Liver (tissue), 3 donors: ENCODE results near the gene EPHA6.

Experiments used
- FOXA1 ChIP-seq: IDR thresholded peaks from 2 replicates; pipeline ENCODE4 v1.6.1; 2016; ENCODE audit warnings: antibody characterized with exemption
- HNF4G ChIP-seq: IDR thresholded peaks from 2 replicates; pipeline ENCODE4 v1.6.1; 2016; ENCODE audit warnings: antibody characterized with exemption
- JUND ChIP-seq, 2 donors: IDR thresholded peaks; 2 replicates each; pipeline ENCODE4 v1.6.1; 2016; ENCODE audit warnings: antibody characterized with exemption in 2 of 2
- RXRA ChIP-seq, 2 donors: IDR thresholded peaks; 2 replicates each; pipeline ENCODE4 v1.6.1; 2017 to 2018; ENCODE audit warnings: antibody characterized with exemption in 2 of 2, mild to moderate bottlenecking in 1 of 2
- SP1 ChIP-seq: IDR thresholded peaks from 2 replicates; pipeline ENCODE4 v1.6.1; 2018; ENCODE audit warnings: antibody characterized with exemption, mild to moderate bottlenecking
- TAF1 ChIP-seq: conservative IDR thresholded peaks from 2 replicates; pipeline ENCODE4 v1.6.1; 2016; ENCODE audit warnings: antibody characterized with exemption, mild to moderate bottlenecking
- TF ChIP-seq, protein P1 (sequence below): IDR thresholded peaks from 2 replicates; pipeline ENCODE4 v1.6.1; 2016; ENCODE audit warnings: antibody characterized with exemption
- TF ChIP-seq, protein P2 (sequence below): fragments of 150-350 bp; IDR thresholded peaks from 2 replicates; pipeline ENCODE4 v1.5.1; 2017; ENCODE audit warnings: improper control_type of control experiment, low read depth, low read length; ENCODE audit not compliant: missing input control
- TF ChIP-seq, protein P3 (sequence below): IDR thresholded peaks from 2 replicates; pipeline ENCODE4 v1.6.1; 2016; ENCODE audit warnings: antibody characterized with exemption, mild to moderate bottlenecking
- TF ChIP-seq, protein P4 (sequence below): IDR thresholded peaks from 2 replicates; pipeline ENCODE4 v1.6.1; 2016; ENCODE audit warnings: antibody characterized with exemption
- TF ChIP-seq, protein P5 (sequence below): IDR thresholded peaks from 2 replicates; pipeline ENCODE4 v1.6.1; 2016; ENCODE audit warnings: antibody characterized with exemption
- donor health status: healthy.
- donor health status: healthy.

DNA sequence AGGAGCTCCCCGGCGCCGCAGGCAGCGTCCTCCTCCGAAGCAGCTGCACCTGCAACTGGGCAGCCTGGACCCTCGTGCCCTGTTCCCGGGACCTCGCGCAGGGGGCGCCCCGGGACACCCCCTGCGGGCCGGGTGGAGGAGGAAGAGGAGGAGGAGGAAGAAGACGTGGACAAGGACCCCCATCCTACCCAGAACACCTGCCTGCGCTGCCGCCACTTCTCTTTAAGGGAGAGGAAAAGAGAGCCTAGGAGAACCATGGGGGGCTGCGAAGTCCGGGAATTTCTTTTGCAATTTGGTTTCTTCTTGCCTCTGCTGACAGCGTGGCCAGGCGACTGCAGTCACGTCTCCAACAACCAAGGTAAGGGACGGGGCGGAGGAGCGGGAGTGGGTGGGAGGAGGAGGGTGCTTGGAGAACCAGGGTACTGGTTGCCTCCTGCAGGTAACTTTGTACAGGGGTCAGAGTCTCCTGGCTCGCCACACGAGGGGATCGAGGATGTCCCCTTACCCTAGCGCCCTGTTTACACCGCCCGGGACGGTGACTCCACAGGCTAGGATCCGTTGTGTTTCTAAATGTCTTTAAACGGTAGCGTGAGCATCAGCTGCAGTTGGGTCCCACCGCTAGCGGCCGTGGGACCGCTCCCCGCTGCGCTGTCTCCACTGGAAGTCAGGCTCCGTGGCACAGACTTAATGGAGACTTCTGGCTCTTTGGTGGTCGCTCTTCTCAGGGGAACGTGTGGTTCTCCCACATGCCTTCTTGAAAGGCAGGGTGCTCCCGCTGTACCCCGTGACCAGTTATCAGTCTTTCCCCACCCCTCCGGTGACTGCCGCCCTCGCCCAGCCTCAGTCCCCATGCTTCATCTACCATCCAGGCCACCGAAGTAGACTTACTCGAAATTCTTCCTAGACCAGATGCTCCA lies 515 bp downstream of the EPHA6 start:
- TF ChIP-seq, protein P1, sequence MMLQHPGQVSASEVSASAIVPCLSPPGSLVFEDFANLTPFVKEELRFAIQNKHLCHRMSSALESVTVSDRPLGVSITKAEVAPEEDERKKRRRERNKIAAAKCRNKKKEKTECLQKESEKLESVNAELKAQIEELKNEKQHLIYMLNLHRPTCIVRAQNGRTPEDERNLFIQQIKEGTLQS = no peak
- TF ChIP-seq, protein P2, sequence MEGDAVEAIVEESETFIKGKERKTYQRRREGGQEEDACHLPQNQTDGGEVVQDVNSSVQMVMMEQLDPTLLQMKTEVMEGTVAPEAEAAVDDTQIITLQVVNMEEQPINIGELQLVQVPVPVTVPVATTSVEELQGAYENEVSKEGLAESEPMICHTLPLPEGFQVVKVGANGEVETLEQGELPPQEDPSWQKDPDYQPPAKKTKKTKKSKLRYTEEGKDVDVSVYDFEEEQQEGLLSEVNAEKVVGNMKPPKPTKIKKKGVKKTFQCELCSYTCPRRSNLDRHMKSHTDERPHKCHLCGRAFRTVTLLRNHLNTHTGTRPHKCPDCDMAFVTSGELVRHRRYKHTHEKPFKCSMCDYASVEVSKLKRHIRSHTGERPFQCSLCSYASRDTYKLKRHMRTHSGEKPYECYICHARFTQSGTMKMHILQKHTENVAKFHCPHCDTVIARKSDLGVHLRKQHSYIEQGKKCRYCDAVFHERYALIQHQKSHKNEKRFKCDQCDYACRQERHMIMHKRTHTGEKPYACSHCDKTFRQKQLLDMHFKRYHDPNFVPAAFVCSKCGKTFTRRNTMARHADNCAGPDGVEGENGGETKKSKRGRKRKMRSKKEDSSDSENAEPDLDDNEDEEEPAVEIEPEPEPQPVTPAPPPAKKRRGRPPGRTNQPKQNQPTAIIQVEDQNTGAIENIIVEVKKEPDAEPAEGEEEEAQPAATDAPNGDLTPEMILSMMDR = no peak
- no peak for TF ChIP-seq RXRA (IDR thresholded peaks at IDR 0.05)
- TF ChIP-seq SP1 = no peak
- TF ChIP-seq, protein P3, sequence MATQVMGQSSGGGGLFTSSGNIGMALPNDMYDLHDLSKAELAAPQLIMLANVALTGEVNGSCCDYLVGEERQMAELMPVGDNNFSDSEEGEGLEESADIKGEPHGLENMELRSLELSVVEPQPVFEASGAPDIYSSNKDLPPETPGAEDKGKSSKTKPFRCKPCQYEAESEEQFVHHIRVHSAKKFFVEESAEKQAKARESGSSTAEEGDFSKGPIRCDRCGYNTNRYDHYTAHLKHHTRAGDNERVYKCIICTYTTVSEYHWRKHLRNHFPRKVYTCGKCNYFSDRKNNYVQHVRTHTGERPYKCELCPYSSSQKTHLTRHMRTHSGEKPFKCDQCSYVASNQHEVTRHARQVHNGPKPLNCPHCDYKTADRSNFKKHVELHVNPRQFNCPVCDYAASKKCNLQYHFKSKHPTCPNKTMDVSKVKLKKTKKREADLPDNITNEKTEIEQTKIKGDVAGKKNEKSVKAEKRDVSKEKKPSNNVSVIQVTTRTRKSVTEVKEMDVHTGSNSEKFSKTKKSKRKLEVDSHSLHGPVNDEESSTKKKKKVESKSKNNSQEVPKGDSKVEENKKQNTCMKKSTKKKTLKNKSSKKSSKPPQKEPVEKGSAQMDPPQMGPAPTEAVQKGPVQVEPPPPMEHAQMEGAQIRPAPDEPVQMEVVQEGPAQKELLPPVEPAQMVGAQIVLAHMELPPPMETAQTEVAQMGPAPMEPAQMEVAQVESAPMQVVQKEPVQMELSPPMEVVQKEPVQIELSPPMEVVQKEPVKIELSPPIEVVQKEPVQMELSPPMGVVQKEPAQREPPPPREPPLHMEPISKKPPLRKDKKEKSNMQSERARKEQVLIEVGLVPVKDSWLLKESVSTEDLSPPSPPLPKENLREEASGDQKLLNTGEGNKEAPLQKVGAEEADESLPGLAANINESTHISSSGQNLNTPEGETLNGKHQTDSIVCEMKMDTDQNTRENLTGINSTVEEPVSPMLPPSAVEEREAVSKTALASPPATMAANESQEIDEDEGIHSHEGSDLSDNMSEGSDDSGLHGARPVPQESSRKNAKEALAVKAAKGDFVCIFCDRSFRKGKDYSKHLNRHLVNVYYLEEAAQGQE = no peak
- TF ChIP-seq HNF4G = no peak
- TF ChIP-seq, protein P4, sequence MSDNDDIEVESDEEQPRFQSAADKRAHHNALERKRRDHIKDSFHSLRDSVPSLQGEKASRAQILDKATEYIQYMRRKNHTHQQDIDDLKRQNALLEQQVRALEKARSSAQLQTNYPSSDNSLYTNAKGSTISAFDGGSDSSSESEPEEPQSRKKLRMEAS = no peak
- no peak for TF ChIP-seq TAF1
- no peak for TF ChIP-seq FOXA1
- TF ChIP-seq JUND (IDR thresholded peaks at IDR 0.05) = no peak
- TF ChIP-seq, protein P5, sequence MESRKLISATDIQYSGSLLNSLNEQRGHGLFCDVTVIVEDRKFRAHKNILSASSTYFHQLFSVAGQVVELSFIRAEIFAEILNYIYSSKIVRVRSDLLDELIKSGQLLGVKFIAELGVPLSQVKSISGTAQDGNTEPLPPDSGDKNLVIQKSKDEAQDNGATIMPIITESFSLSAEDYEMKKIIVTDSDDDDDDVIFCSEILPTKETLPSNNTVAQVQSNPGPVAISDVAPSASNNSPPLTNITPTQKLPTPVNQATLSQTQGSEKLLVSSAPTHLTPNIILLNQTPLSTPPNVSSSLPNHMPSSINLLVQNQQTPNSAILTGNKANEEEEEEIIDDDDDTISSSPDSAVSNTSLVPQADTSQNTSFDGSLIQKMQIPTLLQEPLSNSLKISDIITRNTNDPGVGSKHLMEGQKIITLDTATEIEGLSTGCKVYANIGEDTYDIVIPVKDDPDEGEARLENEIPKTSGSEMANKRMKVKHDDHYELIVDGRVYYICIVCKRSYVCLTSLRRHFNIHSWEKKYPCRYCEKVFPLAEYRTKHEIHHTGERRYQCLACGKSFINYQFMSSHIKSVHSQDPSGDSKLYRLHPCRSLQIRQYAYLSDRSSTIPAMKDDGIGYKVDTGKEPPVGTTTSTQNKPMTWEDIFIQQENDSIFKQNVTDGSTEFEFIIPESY = no peak
